UCSD-AML1 (cell line): ENCODE measurements around the gene ZNF8.
"Not testable (repeated sequence)": the region's sequence is repeated elsewhere in the genome, so short reads cannot be mapped to it uniquely, and the experiment has no call there.

Experiments used
- DNase-seq: peaks from one replicate; lab custom pipeline; 2025; ENCODE audit not compliant: unreplicated experiment; lab: John Stamatoyannopoulos, UW

ZNF8 gene

DNA sequence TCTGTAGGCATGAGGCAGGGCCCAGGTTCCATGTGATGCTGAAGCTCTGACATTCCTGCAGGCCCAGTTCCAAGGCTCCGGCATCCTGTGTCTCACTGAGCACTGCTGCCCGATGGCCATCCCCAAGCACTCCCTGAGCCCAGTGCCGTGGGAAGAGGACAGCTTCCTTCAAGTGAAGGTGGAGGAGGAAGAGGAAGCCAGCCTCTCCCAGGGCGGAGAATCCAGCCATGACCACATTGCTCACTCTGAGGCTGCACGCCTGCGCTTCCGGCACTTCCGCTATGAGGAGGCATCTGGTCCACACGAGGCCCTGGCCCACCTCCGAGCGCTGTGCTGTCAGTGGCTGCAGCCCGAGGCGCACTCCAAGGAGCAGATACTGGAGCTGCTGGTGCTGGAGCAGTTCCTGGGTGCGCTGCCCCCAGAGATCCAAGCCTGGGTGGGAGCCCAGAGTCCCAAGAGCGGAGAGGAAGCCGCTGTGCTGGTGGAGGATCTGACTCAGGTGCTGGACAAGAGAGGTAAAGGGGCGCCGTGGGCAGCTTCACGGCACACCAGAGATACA is 56.0 kb downstream of the ZNF8 start:
- no peak for DNase-seq

DNA sequence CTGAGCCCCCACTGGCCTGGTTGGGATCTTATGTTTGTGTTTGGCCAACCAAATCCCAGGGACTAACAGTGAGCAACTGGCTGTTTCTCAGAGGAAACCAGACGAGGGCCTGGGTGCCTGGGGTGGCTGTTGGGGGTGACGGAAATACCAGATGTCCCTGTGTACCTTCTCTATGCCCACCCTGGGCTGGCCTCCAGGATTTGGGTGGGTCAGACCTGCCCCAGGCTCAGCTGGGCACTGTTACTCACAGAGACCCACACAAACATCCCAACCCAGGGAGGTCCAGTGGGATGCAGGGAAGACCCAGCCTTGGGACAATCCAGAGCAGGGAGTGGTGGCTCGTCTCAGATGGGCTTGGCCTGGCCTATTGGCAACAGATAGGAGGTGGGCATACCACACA is 56.9 kb downstream of the ZNF8 start:
- DNase-seq, result no peak

GRCh38 chr19:58336216-58336615 is 57.5 kb downstream of the ZNF8 start:
- DNase-seq, result no peak

DNA sequence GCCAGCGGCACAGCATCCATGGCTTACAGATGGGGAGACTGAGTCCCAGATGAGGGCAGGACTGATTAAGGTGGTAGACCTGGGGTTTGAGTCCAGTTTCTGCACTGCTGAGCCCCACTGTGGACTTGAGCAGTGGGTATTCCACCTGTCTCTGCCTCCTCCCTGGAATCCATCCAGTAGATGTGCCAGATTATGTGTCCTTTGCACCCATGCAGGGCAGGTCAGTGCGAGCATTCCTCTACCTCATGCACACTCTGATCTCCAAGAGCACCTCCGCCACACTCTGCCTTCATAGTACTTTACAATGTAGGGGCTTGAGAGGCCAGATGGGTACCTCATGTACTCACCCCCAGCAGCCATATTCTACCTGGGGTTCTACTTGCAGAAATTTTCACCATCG is 58.1 kb downstream of the ZNF8 start:
- DNase-seq, result no peak

- DNase-seq, result no peak
Measured at GRCh38 chr19:58338336-58338735, 59.6 kb downstream of the ZNF8 start.

- no peak for DNase-seq
Measured at GRCh38 chr19:58338825-58339558, 60.2 kb downstream of the ZNF8 start.

DNA sequence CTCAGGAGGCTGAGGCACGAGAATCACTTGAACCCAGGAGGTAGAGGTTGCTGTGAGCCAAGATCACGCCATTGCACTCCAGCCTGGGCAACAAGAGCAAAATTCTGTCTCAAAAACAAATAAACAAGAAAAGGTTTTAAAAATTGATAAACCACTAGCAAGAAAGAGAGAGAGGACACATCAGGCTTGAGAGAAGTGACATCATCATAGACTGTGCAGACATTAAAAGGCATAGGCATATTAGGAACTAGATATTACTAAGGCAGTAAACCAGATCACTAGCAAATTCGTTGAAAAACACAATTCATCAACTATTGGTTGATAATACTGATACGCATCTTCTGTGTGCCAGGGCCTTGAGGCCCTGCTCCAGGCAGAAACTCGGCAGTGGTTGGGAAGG is 66.8 kb downstream of the ZNF8 start:
- no peak for DNase-seq

GRCh38 chr19:58346961-58347929 is 68.5 kb downstream of the ZNF8 start:
- DNase-seq, result peak; percentile 90

GRCh38 chr19:58348080-58348479 is 69.3 kb downstream of the ZNF8 start:
- DNase-seq, result not testable (repeated sequence)

DNA sequence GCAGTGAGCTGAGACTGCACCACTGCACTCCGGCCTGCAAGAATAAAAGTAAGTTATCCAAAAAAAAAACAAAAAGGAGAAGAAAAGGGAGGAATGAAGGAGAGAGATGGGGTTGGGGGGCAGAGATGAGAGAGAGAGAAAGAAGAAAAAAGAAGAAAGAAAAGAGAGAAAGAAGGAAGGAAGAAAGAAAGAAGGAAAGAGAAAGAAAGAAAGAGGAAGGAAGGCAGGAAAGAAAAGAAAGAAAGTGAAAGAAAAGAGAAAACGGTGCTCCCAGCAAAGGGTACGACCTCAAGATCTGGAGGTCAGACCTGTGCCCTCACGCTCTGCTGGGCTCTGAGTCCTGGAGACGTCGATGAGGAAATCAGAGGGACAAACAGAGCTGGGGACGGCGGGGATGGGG is 70.8 kb downstream of the ZNF8 start:
- no peak for DNase-seq

GRCh38 chr19:58350001-58350861 is 71.5 kb downstream of the ZNF8 start:
- DNase-seq, result no peak

GRCh38 chr19:58350871-58351557 is 72.3 kb downstream of the ZNF8 start:
- no peak for DNase-seq

GRCh38 chr19:58351558-58351878 is 72.8 kb downstream of the ZNF8 start:
- DNase-seq, result no peak

DNA sequence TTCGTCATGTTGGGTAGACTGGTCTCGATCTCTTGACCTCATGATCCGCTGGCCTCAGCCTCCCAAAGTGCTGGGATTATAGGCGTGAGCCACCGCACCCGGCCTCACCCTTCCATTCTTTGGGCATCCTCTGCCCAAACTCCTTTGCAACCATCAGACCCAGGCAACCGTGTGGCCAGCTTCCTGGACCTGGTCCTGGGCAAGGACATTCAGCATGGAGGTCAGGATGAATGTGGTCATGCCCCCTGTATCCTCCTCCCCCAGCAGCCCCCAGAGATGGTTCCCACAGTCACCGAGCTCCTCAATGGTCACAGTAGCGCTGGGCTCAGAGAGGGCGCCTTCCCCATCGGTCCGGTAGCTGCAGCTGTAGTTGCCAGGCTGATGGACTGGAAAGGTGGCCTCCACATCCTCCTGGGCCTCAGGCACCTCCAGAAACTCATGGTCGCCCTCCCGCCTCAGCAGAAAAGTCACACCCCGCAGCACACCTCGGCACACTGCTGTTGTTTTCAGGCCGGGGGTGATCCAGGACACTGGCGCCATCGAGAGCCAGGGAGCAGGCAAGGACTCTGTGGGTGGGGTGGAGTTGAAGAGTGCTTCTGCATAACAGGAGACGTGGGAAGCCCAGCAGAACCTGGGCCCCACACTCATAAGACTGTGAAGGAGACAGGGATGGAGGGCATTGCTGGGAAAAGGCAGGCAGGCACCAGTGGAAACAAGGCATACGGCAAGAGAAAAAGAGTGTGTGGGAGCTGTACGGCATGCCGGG is 73.4 kb downstream of the ZNF8 start:
- DNase-seq, result no peak
